GM19468 (cell line): ENCODE results near the gene CD40.

Source experiments
- ATAC-seq: cut with Tn5 transposase; IDR thresholded peaks from one replicate; pipeline ENCODE4 v1.9.1; 2021; ENCODE audit warnings: mild to moderate bottlenecking, moderate library complexity, moderate number of reproducible peaks; ENCODE audit not compliant: unreplicated experiment; ENCODE audit errors: extremely low read depth

Gene CD40

DNA sequence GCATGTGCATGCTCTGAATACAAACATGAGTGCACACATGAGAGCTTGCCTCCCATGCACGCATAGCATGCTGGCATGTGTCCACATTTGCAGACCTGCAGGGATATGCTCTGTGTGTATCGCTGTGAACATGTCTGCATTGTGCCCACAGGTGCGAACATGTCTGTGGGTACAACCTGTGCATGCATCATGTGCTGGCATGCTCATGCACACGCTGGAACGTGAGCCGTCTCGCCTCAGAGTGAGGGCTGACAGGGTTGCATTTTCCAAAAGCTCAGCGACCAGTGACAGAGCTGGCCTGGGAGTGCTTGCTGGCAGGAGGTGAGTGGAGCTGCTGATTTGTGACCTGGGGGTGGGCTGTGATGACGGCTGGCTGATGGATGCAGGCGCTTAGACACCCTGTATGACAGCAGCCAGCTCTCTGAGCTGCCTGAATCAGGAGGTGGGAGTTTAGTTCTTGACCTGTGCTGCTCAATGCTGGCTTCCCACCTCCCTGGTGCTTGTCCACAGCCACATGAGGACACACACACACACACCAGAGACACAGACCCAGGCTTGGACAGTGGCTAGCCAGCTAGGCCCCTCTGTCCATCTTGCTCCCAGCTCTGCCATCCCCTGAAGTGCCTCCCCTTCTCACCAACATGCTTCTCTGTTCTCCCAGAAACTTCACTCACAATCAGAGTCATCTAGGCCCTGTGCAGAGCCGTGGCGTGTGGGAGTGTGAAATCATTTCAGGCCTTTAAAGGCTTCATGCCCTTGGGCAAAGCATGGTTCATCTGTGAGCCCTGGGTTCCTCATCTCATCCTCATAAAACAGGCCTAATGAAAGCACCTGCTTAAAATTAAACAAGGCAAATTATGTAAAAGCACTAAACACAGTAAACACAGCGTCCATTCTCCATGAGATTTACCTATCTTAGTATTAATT, 51.4 kb downstream of the CD40 start:
- no peak for ATAC-seq

DNA sequence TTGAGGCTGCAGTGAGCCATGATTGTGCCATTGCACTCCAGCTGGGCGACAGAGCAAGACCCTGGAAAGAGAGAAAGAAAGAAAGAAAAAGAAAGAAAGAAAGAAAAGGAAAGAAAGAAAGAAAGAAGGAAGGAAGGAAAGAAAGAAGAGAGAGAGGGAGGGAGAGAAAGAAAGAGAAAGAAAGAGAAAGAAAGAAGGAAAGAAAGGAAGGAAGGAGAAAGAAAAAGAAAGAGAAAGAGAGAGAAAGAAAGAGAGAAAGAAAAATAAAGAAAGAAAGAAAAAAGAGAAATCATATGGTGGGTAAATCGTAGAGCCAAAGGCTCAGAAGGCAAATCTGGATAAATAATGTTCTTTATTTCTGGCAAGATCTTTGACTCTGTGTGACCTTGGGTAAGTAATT, 53.4 kb downstream of the CD40 start:
- no peak for ATAC-seq

DNA sequence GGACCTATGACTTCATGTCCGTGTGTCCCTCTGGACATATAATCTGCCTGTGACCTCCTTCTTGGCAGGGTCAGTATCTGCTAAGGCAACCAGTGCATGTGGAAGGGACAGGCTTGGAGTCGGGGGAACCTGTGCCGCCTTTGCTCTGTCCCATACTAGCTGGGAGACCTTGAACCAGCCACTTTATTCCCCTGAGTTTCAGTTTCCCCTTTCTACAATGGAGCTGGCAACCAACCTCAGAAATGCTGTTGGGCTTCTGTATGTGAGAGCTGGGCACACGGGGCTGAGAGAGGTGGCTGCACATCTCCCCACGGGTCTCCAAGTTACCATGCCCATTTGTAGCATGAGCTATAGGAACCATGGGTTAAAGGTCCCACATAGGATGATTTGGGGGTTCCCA, 53.8 kb downstream of the CD40 start:
- no peak for ATAC-seq

DNA sequence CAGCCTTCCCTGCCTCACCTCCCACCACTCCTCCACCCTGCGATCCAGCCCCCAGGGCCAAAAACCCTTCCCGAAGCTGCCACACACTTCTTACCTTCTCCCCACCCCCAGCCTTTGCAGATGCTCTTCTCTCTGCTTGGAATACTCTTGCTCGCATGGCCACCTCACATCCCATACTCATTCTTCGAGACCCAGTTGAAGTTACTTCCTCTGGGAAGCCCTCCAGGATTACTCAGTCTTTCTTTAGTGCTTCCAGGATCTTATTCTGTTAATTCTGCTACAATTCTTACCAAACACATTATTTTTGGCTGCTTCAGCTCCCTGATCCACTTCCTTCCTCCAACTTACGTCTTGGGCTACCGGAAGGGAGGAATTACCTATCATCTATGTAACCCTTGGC, 54.3 kb downstream of the CD40 start:
- no peak for ATAC-seq

DNA sequence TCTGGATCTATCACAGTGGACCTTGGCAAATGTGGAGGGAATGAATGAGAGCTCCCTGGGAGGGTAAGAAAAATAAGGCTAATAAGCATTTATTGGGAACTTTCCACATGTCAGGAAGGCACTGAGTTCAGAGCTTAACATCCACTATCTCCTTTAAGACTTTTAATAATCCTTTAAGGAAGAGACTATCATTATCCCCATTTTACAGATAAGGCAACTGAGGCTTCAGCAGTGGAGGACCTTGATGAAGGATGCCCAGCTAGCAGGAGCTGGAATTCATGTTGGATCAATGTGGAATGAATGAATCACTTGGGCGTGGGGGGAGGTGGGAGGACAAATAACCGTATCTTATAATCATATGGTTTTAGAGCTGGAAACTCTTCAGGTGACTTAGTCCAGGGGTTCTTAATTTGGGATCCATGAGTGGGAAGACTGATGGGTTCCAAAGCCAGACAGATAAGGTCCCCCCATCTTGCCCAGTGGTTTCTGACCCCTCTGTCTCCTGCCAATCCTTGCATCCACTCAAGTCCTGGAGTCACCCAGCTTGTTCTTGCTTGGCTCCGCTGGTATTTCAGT, 54.9 kb downstream of the CD40 start:
- ATAC-seq = no peak

DNA sequence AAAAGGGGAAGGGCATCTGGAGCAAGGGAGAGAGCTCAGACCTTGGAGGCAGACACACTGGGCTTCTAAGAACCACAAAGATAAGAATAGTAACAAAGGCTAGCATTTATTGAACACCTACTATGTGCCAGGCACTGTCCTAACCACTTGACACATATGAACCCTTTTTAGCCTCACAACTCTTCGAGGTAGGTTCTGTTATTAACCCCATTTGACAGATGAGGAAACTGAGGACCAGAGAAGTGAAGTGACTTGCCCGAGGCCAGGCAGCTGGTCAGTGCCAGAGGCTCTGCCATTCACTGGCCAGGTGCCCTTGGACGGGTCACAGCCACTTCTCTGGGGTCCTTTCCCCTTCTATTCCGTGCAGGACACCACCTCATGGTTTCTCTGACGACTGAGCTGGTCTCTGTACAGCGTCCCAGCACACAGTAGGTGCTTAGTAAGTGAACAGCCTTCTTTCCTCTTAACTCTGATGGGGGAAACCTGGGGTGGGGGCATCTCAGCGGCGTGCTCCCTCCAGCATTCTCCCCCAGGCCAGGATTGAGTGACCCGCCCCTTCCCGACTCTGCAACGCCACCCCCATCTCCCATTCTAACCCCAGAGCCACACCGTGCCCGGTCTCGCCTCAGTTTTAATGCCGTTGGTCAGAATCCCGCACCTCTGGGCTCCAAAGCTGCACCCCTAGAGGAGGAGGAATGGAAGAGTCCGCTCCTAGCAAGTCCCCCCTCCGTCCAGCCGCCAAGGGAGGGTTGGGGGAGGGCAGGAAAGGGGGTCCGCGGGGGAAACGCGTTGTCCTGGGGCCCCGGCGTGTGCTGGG, 55.7 kb downstream of the CD40 start:
- no peak for ATAC-seq

DNA sequence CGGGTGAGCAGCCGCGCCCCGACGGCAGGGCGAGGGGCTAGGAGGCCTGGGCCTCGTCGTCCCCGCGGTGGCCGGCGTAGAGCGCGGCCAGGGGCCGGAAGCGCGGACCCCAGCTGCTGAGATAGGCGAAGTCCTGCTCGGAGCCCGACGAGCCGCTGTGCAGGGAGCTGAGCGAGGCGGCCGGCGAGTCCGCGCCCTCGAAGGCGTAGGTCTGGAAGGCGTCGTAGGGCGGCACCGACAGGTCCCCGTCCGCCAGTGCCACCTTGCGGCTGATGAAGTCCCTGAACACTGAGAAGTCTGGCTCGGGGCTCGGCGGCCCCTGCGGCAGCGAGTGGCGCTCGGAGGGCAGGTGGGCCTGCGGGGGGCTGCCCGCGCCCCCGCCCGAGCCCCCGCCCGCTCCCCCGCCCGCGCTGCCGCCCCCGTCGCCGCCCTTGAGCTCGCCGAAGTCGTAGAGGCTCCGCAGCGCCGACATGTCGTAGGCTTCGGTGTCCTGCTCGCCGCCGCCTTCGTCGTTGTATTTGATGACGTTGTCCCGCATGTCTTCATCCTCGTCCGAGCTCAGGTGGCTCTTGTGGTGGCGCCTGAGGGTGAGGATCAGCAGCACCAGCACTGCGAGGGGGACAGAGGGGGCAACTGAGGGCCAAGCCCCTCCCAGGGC, 56.5 kb downstream of the CD40 start:
- ATAC-seq = no peak

DNA sequence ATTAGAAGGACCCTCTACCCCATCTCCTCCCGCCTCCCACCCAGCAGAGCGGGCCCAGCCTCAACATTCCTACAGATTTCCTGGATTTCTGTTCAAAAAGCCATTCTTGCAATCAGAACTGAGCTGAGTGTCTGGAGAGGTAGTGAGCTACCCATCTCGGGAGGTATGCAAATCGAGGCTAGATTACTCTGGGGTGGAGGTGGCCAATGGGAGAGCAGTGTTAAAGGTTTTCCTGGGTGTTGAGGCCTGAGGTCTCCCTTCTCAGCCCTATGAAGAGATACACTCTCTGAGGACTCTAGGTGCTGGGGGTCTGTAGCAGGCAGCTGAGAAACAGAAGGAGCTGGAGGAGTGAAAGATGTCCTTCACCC, 57.0 kb downstream of the CD40 start:
- no peak for ATAC-seq

DNA sequence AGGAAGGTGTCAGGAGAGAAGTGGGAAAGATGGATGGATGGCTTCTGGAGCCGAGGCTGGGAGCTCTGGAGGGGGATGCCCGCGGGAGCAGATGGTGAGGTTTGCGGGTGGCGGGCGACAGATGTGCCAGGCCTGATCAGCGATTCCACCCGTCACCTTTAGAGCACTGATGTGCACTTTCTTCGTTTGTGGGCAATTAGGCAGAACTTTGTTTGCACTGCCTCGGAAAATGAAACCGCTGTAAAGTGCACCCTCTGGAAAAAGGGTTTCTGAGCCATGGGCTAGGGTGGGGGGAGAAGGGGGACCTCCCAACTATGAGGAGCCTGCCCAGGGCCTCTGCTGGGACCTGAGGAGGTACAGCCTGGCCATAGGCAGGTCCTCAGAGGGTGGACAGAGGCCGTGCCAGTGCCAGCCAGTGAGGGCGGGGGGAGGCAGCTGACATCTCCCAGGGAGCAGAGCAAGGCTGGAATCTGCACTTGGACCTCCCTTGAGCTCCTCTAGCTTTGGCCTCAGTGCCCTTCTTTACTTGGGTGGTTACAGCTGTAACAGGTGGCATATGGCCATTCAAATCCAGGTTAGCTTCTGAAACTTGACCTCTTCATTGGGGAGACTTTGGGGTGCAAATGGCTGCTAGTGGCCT, 58.7 kb downstream of the CD40 start:
- ATAC-seq = no peak

DNA sequence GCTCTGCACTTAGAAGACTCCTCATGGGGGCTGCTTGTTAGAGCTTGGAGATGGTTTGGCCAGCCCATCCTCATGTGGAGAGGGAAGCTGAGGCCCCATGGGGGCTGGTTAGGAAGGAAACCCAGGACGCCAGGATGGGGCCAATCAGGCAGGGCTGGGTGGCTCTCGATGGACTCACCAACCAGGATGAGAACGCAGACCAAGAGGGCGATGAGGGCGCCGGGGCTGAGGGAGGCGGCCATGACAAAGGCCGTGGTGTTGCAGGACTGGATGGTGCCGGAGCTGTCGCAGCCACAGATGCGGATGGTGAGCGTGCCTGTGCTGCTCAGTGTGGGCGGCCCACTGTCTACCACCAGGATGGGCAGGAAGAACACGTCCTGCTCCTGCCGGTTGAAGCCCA, 59.7 kb downstream of the CD40 start:
- ATAC-seq = no peak

DNA sequence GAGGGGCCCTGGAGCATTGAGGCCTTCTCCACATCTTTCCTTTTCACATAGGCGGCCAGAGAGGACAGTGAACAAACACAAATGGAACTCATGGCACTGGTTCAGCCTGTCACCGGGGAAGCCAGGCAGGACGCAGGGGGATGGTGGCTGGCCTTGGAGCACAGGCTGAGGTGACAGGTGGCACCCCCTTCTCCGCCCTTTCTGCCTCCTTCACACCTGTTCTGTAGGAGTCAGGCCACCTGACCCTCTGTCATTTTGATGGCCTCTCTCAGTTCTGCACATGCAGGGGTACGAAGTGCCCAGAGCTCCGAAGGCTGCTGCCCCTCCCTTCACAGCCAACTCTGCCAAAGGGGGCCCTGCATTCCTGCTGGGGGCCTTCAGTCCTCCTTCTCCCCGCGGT, 60.8 kb downstream of the CD40 start:
- no peak for ATAC-seq
